Right forelimb (tissue), 1 donor: Measurements from ENCODE around the gene CALN1.

Experiments used
- DNase-seq: peaks from one replicate; pipeline ENCODE4 v3.0.0-alpha.2; 2018

The CALN1 gene

DNA sequence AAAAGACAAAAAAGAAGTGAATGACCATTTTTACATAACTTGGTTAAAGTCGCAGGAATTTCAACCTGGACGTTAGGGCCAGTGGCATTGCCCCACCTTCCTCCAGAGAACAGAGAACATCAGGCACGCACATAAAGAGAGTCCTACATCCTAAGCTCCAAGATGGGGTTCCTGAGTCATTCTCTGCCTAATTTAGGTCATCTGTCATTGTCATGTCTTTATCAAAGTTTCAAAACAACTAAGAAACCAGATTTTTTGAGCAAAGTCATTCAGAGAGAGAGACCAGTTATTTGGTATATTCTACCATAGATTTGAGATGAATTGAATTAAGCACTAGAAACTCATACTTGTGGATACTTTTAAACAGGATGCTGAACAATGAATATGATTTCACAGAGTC is 241.7 kb downstream of the CALN1 start:
- no peak for DNase-seq

DNA sequence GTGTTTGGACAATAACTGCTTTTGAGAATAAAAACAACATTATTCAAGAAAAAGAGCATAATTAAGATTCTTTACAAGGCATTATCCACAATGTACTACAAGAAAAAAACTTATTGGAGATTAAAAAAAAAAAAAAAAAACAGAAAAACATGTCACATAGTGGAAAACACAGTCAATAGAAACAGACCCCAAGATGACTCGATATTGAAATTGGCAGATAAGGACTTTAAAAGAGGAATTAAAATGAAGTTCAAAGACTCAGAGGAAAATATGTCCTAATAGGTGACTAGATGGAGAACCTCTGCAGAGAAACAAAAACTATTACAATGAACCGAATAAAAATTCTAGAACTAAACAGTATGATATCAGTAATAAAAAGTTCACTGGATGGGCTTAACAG is 248.9 kb downstream of the CALN1 start:
- no peak for DNase-seq

DNA sequence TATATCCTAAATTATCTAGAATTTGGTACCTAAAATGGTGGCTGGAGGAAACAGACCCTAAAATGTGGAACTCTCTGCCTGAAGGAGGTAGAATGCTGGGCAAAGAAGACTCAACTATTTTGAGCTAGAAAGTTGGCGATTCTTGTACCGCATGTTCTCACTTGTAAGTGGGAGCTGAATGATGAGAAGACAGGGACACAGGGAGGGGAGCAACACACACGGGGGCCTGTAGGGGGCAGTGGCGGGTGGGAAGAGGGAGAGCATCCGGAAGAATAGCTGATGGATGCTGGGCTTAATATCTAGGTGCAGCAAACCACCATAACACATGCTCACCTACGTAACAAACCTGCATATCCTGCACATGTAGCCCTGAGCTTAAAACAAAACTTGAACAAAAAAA is 250.6 kb downstream of the CALN1 start:
- no peak for DNase-seq

- DNase-seq: no peak
Observed at GRCh38 chr7:72159911-72160310, 252.2 kb downstream of the CALN1 start.

DNA sequence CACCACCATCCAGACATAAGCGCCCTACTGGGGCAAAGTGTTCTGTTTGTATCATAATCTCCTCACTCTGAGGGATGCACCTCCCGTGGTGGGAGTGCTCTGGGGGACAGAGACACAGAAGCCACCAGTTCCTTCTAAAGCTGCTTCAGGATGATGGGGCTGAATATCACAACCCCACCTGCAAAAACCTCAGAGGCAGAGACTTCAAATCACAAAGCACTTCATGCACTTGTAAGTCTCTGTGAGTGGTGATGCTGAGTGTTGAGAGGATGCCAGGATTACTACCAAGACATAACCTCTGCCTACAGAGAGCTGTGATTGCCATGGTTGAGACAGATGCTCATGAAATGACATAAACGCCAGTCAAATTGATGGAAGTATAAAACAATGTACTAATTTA is 255.5 kb downstream of the CALN1 start:
- DNase-seq: no peak

GRCh38 chr7:72153132-72153512 is 259.0 kb downstream of the CALN1 start:
- DNase-seq: no peak

- DNase-seq: no peak
Observed at GRCh38 chr7:72152161-72153131, 259.7 kb downstream of the CALN1 start.

DNA sequence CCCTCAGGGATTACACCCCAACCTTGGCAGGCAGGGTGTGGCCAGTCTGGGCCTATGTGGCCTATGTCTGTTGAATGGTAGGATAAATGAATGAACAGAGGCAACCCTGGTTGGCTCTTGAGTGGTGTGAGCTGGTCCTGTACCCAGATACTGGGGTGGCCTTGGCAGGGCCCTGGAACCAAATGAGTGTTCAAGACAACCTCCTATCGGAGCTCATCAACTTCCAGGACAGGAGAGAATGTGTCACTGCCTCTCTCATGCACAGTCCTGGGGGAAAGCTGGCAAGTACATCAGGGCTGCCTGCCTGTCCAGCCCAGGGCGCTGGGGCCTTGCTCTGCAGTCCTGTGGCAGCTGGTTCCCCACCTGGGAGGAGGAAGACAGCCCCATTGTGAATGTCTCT is 271.6 kb downstream of the CALN1 start:
- DNase-seq: no peak

GRCh38 chr7:72127136-72127535 is 285.0 kb downstream of the CALN1 start:
- DNase-seq: no peak

GRCh38 chr7:72123913-72124312 is 288.2 kb downstream of the CALN1 start:
- no peak for DNase-seq

DNA sequence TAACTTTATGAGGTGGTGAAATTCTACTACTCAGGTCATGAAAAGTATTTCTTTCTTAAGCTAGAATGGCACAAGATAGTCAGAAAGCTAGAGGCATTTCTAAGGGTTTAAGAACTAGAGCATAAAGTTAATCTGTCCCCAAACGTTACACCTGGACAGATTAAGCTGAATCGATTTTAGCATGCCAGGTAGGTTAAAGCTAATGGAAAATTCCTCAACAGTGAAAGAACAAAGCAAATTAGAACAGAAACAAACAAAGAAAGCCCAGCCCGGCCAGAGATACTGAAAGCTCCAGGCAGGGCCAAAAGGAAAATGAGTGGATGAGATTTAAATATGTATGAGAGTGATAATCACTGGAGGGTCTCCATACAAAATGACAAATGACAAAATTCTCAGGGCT is 293.8 kb downstream of the CALN1 start:
- DNase-seq: no peak

DNA sequence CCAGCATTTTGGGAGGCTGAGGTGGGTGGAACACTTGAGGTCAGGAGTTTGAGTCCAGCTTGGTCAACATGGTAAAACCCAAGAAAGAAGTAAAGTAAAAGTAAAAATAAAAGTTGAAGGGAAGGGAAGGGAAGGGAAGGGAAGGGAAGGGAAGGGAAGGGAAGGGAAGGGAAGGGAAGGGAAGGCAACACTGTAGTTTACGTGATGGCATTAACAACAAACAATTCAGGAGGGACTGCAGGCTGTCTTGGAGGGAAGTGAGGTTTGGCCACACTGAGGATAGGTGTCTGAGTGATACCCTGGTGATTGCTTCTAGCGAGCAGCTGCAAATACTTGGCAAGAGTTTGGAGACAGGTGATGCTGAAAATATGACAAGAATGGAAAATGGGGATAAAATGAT is 298.0 kb downstream of the CALN1 start:
- DNase-seq: no peak

- no peak for DNase-seq
Observed at GRCh38 chr7:72112992-72113391, 299.1 kb downstream of the CALN1 start.

DNA sequence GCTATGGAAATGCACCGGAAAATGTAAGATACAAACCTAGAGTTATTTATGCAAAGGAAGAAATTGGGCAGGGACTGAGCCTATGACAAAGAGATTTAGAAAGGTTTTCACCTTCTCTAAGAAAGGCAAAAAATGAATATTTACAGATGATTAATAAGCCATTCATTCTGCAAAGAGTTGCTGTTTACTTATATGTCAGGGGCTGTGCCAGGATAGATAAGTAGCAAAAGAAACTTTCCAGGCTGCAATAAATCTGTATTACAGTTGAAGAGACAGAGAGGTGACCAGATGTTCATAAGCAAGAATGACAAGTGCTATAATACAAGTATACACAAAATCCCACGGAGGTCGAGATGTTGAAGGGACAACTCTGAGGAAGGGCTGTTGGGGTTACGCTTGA is 299.6 kb downstream of the CALN1 start:
- no peak for DNase-seq

GRCh38 chr7:72111086-72111485 is 301.1 kb downstream of the CALN1 start:
- DNase-seq: no peak

- no peak for DNase-seq
Observed at GRCh38 chr7:72109566-72109965, 302.6 kb downstream of the CALN1 start.

DNA sequence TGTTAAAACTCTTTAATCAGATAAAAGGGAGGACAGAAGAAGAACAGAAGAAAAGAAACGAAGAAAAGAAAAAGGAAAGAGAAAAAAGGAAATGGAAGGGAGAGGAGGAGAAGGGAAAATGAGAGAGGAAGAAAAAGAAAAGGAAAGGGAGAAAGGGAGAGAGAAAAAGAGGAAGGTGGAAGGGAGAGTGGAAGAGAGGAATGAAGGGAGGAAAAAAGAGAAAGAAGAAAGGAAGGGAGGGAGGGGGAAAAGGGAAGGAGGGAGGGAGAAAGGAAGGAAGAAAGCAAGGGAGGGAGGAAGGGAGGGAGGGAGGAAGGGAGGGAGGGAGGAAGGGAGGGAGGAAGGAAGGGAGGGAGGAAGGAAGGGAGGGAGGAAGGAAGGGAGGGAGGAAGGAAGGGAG is 305.7 kb downstream of the CALN1 start:
- DNase-seq: no peak

- no peak for DNase-seq
Observed at GRCh38 chr7:72101444-72101843, 310.7 kb downstream of the CALN1 start.

- DNase-seq: no peak
Observed at GRCh38 chr7:72099784-72100183, 312.4 kb downstream of the CALN1 start.

- DNase-seq: peak; percentile 73
Observed at GRCh38 chr7:72098807-72099580, 313.1 kb downstream of the CALN1 start.

- DNase-seq: no peak
Observed at GRCh38 chr7:72097226-72097625, 314.9 kb downstream of the CALN1 start.

GRCh38 chr7:72092769-72093168 is 319.4 kb downstream of the CALN1 start:
- DNase-seq: no peak

DNA sequence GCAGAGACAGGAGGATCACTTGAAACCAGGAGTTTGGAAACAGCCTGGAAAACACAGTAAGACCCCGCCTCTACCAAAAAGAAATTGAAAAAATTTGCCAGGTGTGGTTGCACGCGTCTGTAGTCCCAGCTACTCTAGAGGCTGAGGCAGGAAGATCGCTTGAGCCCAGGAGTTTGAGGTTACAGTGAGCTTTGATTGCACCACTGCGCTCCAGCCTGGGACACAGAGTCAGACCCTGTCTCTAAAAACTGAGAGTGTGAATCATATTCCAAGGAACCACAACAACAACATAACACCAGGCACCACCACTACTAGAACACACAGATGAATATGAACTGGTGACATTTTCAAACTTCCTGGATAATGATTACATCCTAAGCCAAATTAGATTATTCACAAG is 324.2 kb downstream of the CALN1 start:
- DNase-seq: no peak

DNA sequence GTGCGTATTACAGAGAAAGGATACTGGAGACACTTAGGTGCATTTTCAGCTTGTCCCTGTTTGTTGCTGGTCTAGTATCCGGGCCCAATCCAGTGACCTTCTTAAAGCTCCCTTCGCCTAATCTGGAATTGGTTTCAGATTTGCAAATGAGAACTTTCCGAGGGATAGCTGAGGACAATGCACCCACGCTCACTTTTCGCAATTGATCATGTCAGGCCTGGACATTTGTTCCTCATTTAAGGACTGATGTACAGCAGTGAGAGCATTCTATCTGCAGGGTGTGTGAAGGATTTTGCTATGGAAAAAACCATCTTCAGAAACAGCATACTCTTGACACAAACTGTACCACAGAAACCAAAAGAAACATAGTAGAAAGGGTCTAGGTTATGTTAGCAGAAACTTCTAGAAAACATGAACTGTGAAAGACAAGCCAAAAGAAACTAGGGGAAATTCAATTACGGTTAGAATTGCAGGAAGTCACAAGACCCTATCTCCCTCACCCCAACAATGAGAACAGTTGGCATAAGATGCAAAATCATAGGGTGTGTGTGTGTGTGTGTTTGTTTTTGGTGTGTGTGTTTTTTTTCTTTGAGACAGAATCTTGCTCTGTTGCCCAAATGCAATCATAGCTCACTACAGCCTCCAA is 331.1 kb downstream of the CALN1 start:
- no peak for DNase-seq
